Activated CD8-positive, alpha-beta T cell treated with anti-CD3 and anti-CD28 coated beads for 36 hours (primary cell): ENCODE results near the gene SRC. TPM values are rescaled to one million over a fixed set of nuclear protein-coding genes. Genes with fewer than 3 reads are reported as not detected.

Experiments
- ATAC-seq: fragments of 200-7000 bp; cut with Tn5 transposase; one replicate; pipeline ENCODE4 v1.10.0; 2021; ENCODE audit warnings: mild to moderate bottlenecking, moderate library complexity
- CTCF ChIA-PET: fragments of 350-600 bp; sonication (Branson Sonifier 250); formaldehyde crosslinking; loops from one replicate; lab custom pipeline; 2021; ENCODE audit warnings: antibody characterized with exemption; lab: Charles Lee
- POLR2A ChIA-PET: fragments of 350-600 bp; sonication (Branson Sonifier 250); formaldehyde crosslinking; loops from one replicate; lab custom pipeline; 2021; ENCODE audit warnings: antibody characterized with exemption; lab: Charles Lee
- DNase-seq: peaks from one replicate; pipeline ENCODE4 v3.0.0-alpha.2; 2020
- H3K27ac Mint-ChIP-seq: one replicate; pipeline ENCODE4 v1.8.0; 2021; ENCODE audit warnings: mild to moderate bottlenecking, mixed read lengths
- H3K27me3 Mint-ChIP-seq: one replicate; pipeline ENCODE4 v1.8.0; 2021; ENCODE audit warnings: mixed read lengths
- H3K36me3 Mint-ChIP-seq: one replicate; pipeline ENCODE4 v1.8.0; 2021; ENCODE audit warnings: low read depth, mixed read lengths
- H3K4me1 Mint-ChIP-seq: one replicate; pipeline ENCODE4 v1.8.0; 2021; ENCODE audit warnings: low read depth, mixed read lengths
- H3K4me3 Mint-ChIP-seq: one replicate; pipeline ENCODE4 v1.8.0; 2021; ENCODE audit warnings: mild to moderate bottlenecking, moderate library complexity, mixed read lengths
- H3K9me3 Mint-ChIP-seq: one replicate; pipeline ENCODE4 v1.8.0; 2021; ENCODE audit warnings: mixed read lengths
- intact Hi-C: fragments of 100-400 bp; cut with micrococcal nuclease; formaldehyde crosslinking; loops from one replicate; pipeline ENCODE4 v1.10.0; 2022
- total RNA-seq, 2 experiments: library from RNA; stranded (reverse); gene quantifications; one replicate each; pipeline ENCODE4 v1.2.3, GENCODE V29; 2021
- TF ChIP-seq, protein P1 (sequence below): fragments of 200-600 bp; IDR thresholded peaks from one replicate; pipeline ENCODE4 v1.8.0; 2022; ENCODE audit warnings: antibody characterized with exemption, mild to moderate bottlenecking

The SRC gene
- total RNA-seq, 2 experiments from 2014 or later: 0.88 to 2.4 TPM

DNA sequence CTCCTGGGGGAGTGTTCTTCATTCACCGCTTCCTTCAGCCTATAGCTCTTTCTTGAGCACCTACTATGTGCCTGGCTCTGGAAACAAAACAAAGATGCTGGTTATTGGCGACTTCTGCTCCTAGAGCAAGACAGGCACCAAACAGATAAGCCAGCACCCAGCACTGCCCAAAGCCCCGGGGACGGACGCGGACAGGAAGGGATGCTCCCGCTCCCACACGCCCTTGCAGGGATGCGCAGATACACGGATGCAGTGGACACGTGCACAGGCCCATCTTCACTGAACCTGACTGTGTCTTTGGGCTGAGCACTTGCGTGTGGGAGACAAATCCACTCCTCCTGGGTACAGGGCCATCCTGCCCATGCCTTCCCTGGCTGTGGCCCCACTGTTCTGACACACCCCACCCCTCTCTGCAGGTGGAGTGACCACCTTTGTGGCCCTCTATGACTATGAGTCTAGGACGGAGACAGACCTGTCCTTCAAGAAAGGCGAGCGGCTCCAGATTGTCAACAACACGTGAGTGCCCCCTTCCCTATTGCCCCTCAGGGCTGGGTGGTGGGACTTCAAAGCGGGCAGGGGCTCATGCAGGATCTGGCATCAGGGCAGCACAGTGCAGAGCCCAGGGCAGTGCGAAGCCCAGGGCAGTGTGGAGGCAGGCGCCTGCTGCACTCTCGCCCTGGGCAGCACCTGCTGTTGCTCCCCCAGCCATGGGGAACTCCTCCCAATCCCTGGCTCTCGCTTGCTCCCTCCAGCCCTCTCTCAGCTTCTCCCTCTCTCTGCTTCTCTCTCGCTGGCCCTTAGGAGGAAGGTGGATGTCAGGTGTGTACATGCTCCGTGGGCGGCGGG, 39.9 kb downstream of the SRC start:
- Mint-ChIP-seq H3K27me3 (peaks cover 5% of the 10 kb centered on the region), H3K36me3 (no peaks in the 10 kb centered on the region), H3K9me3 (no peaks in the 10 kb centered on the region), H3K27ac (no peak overlapping the region), H3K4me3 (no peak overlapping the region), H3K4me1 (peaks cover 12% of the 10 kb centered on the region)
- ChIA-PET POLR2A (interaction anchor here (0.6 to 1.3 kb wide), 4 partner anchors 20 to 1145 kb away, joined by 3 read pairs; no protein-coding TSS in a partner anchor), CTCF (interaction anchor here (0.8 to 2.1 kb wide), 14 partner anchors 11 to 190 kb away, joined by 3 to 28 read pairs (median 6); no protein-coding TSS in a partner anchor)
- DNase-seq (no peak), ATAC-seq (no peak)
- intact Hi-C loops: loop anchor here (10.0 kb wide), 1 partner anchor 149 kb away; no protein-coding TSS in a partner anchor
- TF ChIP-seq, protein P1, sequence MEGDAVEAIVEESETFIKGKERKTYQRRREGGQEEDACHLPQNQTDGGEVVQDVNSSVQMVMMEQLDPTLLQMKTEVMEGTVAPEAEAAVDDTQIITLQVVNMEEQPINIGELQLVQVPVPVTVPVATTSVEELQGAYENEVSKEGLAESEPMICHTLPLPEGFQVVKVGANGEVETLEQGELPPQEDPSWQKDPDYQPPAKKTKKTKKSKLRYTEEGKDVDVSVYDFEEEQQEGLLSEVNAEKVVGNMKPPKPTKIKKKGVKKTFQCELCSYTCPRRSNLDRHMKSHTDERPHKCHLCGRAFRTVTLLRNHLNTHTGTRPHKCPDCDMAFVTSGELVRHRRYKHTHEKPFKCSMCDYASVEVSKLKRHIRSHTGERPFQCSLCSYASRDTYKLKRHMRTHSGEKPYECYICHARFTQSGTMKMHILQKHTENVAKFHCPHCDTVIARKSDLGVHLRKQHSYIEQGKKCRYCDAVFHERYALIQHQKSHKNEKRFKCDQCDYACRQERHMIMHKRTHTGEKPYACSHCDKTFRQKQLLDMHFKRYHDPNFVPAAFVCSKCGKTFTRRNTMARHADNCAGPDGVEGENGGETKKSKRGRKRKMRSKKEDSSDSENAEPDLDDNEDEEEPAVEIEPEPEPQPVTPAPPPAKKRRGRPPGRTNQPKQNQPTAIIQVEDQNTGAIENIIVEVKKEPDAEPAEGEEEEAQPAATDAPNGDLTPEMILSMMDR: no peak

- Mint-ChIP-seq H3K27ac (no peak overlapping the region), H3K4me1 (peaks cover 12% of the 10 kb centered on the region), H3K9me3 (no peaks in the 10 kb centered on the region), H3K27me3 (peaks cover 5% of the 10 kb centered on the region), H3K4me3 (no peak overlapping the region), H3K36me3 (no peaks in the 10 kb centered on the region)
- ChIA-PET POLR2A (no interaction called here), CTCF (no interaction called here)
- intact Hi-C loops: loop anchor here (10.0 kb wide), 1 partner anchor 148 kb away; no protein-coding TSS in a partner anchor
- TF ChIP-seq, protein P1: no peak
- DNase-seq (no peak), ATAC-seq (no peak)
Observed at GRCh38 chr20:37386505-37387251, 40.7 kb downstream of the SRC start.

DNA sequence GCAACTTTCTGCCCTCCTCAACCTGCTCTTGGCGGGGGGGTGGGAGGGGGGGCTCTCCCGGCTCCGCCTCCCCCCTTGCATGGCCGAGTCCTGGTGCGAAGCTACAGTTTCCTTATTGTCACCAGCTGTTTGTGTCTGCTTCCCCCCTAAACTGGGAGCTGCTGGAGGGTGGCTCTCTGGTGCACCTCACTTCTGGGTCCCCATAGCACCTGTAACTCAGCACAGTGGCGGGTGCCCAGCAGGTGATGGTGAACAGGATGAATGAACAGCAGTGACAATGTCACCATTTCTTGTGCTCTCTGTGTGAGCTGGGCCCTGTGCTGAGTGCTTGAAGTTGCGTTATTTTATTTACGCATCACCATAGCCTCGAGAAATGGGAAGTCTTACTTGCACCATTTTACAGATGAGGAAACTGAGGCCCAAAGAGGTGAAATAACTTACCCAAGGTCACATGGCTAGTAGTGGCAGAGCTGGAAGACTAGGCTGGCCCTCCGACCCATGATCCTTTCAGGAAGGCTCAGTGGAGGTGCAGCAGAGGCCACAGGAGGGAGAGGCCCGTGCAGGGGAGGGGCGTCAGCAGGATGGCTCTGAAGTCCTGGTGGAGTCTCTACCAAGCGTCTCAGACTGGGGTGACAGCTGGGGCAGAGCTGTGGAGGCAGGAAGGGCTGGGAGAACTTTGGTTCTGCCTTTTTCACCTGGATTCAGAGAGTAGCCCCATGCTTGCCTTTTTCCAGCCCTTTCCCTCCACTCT, 41.8 kb downstream of the SRC start:
- Mint-ChIP-seq H3K27me3 (peaks cover 5% of the 10 kb centered on the region), H3K4me3 (no peak overlapping the region), H3K9me3 (no peaks in the 10 kb centered on the region), H3K36me3 (no peaks in the 10 kb centered on the region), H3K27ac (no peak overlapping the region), H3K4me1 (peaks cover 12% of the 10 kb centered on the region)
- no peak for ATAC-seq
- CTCF ChIA-PET: no interaction called here
- TF ChIP-seq, protein P1: no peak
- DNase-seq: no peak
- POLR2A ChIA-PET: no interaction called here
- intact Hi-C loops: loop anchor here (10.0 kb wide), 1 partner anchor 147 kb away; no protein-coding TSS in a partner anchor

- Mint-ChIP-seq H3K4me1 (peaks cover 4% of the 10 kb centered on the region), H3K36me3 (no peaks in the 10 kb centered on the region), H3K27ac (no peak overlapping the region), H3K4me3 (no peak overlapping the region), H3K27me3 (peaks cover 5% of the 10 kb centered on the region), H3K9me3 (no peaks in the 10 kb centered on the region)
- POLR2A ChIA-PET: no interaction called here
- ATAC-seq (no peak), DNase-seq (no peak)
- intact Hi-C loops: loop anchor here (10.0 kb wide), 1 partner anchor 146 kb away; no protein-coding TSS in a partner anchor
- TF ChIP-seq, protein P1: no peak
- CTCF ChIA-PET: no interaction called here
Observed at GRCh38 chr20:37388831-37389230, 42.9 kb downstream of the SRC start.
